ENCODE data around the gene MTERF4. TPM values are rescaled to one million over a fixed set of nuclear protein-coding genes. Genes with fewer than 3 reads are reported as not detected.

Gene MTERF4
- total and polyA plus RNA-seq, 2 of the 13 experiments (the other 11 are each of a cell fraction or from before 2014, with no cell fraction given) = 50.5 to 59.8 TPM

DNA sequence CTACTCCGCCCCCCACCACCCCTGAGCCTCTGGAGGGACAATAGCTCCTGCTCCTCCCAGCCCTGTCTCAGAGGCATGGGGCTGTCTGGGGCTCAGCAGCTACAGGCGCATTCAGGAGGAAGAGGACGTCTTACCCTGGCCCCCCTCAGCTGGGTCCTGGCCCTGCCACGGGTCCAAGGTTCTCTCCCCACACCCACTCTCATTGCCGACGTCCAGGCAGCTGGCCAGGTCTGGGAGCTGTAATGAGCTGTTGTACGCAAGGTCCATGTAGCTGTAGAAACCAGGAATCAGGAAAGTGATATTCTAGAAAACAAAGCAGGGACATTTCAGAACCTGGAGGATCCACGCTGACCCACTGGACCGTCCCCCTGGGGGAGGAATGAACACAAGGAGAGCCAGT is 33.6 kb upstream of the MTERF4 start (continued):
- TF ChIP-seq, protein P1, sequence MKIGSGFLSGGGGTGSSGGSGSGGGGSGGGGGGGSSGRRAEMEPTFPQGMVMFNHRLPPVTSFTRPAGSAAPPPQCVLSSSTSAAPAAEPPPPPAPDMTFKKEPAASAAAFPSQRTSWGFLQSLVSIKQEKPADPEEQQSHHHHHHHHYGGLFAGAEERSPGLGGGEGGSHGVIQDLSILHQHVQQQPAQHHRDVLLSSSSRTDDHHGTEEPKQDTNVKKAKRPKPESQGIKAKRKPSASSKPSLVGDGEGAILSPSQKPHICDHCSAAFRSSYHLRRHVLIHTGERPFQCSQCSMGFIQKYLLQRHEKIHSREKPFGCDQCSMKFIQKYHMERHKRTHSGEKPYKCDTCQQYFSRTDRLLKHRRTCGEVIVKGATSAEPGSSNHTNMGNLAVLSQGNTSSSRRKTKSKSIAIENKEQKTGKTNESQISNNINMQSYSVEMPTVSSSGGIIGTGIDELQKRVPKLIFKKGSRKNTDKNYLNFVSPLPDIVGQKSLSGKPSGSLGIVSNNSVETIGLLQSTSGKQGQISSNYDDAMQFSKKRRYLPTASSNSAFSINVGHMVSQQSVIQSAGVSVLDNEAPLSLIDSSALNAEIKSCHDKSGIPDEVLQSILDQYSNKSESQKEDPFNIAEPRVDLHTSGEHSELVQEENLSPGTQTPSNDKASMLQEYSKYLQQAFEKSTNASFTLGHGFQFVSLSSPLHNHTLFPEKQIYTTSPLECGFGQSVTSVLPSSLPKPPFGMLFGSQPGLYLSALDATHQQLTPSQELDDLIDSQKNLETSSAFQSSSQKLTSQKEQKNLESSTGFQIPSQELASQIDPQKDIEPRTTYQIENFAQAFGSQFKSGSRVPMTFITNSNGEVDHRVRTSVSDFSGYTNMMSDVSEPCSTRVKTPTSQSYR (CRISPR knock-in tag; IDR thresholded peaks at IDR 0.05; ENCODE audit: borderline replicate concordance) = peak; percentile 81; the same call in 1 of the 2 replicates
- TF ChIP-seq MED1 (CRISPR knock-in tag; IDR thresholded peaks at IDR 0.05) (0 out of 2 replicates have a peak, but pooled peaks have one; percentile 8), ZNF556 (CRISPR knock-in tag; IDR thresholded peaks at IDR 0.05; ENCODE audit: borderline replicate concordance) (0 out of 2 replicates have a peak, but pooled peaks have one; percentile 28), NONO (IDR thresholded peaks at IDR 0.05) (no peak), NONO (CRISPR knock-in tag; conservative IDR thresholded peaks at IDR 0.05) (0 out of 2 replicates have a peak, but pooled peaks have one; percentile 41), GABPB1 (CRISPR knock-in tag; IDR thresholded peaks at IDR 0.05) (peak; percentile 21; the same call in 1 of the 2 replicates), ZSCAN12 (CRISPR knock-in tag; IDR thresholded peaks at IDR 0.05) (no peak), ELF1 (CRISPR knock-in tag; IDR thresholded peaks at IDR 0.05) (peak; percentile 12; the same call in 1 of the 2 replicates), KLF16 (CRISPR knock-in tag; IDR thresholded peaks at IDR 0.05) (0 out of 4 replicates have a peak, but pooled peaks of 1 of the 2 experiments have one; percentile 52), SOX13 (IDR thresholded peaks at IDR 0.05) (no peak), SOX13 (CRISPR knock-in tag; conservative IDR thresholded peaks at IDR 0.05 in 1 of 2, IDR thresholded peaks at IDR 0.05 in 1 of 2) (no peak), POLR2AphosphoS5 (IDR thresholded peaks at IDR 0.05; ENCODE audit: low read depth, low read length) (no peak)
- TF ChIP-seq, protein P2, sequence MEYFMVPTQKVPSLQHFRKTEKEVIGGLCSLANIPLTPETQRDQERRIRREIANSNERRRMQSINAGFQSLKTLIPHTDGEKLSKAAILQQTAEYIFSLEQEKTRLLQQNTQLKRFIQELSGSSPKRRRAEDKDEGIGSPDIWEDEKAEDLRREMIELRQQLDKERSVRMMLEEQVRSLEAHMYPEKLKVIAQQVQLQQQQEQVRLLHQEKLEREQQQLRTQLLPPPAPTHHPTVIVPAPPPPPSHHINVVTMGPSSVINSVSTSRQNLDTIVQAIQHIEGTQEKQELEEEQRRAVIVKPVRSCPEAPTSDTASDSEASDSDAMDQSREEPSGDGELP (IDR thresholded peaks at IDR 0.05; ENCODE audit: borderline replicate concordance, low read depth) = peak; percentile 92
- TF ChIP-seq, protein P3, sequence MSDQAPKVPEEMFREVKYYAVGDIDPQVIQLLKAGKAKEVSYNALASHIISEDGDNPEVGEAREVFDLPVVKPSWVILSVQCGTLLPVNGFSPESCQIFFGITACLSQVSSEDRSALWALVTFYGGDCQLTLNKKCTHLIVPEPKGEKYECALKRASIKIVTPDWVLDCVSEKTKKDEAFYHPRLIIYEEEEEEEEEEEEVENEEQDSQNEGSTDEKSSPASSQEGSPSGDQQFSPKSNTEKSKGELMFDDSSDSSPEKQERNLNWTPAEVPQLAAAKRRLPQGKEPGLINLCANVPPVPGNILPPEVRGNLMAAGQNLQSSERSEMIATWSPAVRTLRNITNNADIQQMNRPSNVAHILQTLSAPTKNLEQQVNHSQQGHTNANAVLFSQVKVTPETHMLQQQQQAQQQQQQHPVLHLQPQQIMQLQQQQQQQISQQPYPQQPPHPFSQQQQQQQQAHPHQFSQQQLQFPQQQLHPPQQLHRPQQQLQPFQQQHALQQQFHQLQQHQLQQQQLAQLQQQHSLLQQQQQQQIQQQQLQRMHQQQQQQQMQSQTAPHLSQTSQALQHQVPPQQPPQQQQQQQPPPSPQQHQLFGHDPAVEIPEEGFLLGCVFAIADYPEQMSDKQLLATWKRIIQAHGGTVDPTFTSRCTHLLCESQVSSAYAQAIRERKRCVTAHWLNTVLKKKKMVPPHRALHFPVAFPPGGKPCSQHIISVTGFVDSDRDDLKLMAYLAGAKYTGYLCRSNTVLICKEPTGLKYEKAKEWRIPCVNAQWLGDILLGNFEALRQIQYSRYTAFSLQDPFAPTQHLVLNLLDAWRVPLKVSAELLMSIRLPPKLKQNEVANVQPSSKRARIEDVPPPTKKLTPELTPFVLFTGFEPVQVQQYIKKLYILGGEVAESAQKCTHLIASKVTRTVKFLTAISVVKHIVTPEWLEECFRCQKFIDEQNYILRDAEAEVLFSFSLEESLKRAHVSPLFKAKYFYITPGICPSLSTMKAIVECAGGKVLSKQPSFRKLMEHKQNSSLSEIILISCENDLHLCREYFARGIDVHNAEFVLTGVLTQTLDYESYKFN (CRISPR knock-in tag; conservative IDR thresholded peaks at IDR 0.05) = peak; percentile 86
- TF ChIP-seq, protein P4, sequence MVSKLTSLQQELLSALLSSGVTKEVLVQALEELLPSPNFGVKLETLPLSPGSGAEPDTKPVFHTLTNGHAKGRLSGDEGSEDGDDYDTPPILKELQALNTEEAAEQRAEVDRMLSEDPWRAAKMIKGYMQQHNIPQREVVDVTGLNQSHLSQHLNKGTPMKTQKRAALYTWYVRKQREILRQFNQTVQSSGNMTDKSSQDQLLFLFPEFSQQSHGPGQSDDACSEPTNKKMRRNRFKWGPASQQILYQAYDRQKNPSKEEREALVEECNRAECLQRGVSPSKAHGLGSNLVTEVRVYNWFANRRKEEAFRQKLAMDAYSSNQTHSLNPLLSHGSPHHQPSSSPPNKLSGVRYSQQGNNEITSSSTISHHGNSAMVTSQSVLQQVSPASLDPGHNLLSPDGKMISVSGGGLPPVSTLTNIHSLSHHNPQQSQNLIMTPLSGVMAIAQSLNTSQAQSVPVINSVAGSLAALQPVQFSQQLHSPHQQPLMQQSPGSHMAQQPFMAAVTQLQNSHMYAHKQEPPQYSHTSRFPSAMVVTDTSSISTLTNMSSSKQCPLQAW (CRISPR knock-in tag; IDR thresholded peaks at IDR 0.05) = peak; percentile 20; the same call in 1 of the 2 replicates
- TF ChIP-seq, protein P5, sequence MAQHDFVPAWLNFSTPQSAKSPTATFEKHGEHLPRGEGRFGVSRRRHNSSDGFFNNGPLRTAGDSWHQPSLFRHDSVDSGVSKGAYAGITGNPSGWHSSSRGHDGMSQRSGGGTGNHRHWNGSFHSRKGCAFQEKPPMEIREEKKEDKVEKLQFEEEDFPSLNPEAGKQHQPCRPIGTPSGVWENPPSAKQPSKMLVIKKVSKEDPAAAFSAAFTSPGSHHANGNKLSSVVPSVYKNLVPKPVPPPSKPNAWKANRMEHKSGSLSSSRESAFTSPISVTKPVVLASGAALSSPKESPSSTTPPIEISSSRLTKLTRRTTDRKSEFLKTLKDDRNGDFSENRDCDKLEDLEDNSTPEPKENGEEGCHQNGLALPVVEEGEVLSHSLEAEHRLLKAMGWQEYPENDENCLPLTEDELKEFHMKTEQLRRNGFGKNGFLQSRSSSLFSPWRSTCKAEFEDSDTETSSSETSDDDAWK (CRISPR knock-in tag; IDR thresholded peaks at IDR 0.05) = no peak
